ENCODE results near the gene PTGFRN. TPM values are rescaled to one million over a fixed set of nuclear protein-coding genes. Genes with fewer than 3 reads are reported as not detected.

PTGFRN gene
- total and polyA plus RNA-seq, 2 experiments from 2014 or later = 17.4 to 32.7 TPM

- H3K36me3 Mint-ChIP-seq (ENCODE audit: low read depth) = no peaks in the 10 kb centered on the region
- DNase-seq (ENCODE audit: low spot score) (no peak), ATAC-seq (no peak)
- Histone ChIP-seq H3K4me2 (no peak overlapping the region), H3K27me3 (ENCODE audit: insufficient read depth) (no peaks in the 10 kb centered on the region), H3K4me3 (no peak overlapping the region), H3K79me2 (replicated peaks; ENCODE audit: insufficient read depth) (peaks cover 92% of the 10 kb centered on the region), H3K9me2 (ENCODE audit: insufficient read depth) (no peaks in the 10 kb centered on the region), H3K27ac (ENCODE audit: low read depth) (no peak overlapping the region), H3K4me1 (ENCODE audit: insufficient read depth) (peaks cover 18% of the 10 kb centered on the region), H3F3A (replicated peaks; ENCODE audit: low read depth) (no peaks in the 10 kb centered on the region), H2AFZ (no peak overlapping the region), H3K36me3 (ENCODE audit: insufficient read depth) (peaks cover 11% of the 10 kb centered on the region; the same call in 1 of the 2 replicates), H4K20me1 (replicated peaks; ENCODE audit: insufficient read depth) (peaks cover 8% of the 10 kb centered on the region)
- H3K9me3 Mint-ChIP-seq = no peaks in the 10 kb centered on the region
- TF ChIP-seq POLR2AphosphoS5 (IDR thresholded peaks at IDR 0.05; ENCODE audit: low read depth) = no peak
- TF ChIP-seq REST (IDR thresholded peaks at IDR 0.05; ENCODE audit: unreplicated experiment) = no peak
- TF ChIP-seq NANOG (IDR thresholded peaks at IDR 0.05; ENCODE audit: borderline replicate concordance) = no peak
- TF ChIP-seq EZH2phosphoT487 (IDR thresholded peaks at IDR 0.05; ENCODE audit: unreplicated experiment) = no peak
- no peak for TF ChIP-seq ZNF114 (CRISPR knock-in tag; IDR thresholded peaks at IDR 0.05)
- no peak for TF ChIP-seq EZH2 (IDR thresholded peaks at IDR 0.05; ENCODE audit: low read depth, unreplicated experiment)
- TF ChIP-seq STAT1 (IDR thresholded peaks at IDR 0.05; ENCODE audit: unreplicated experiment) = no peak
- TF ChIP-seq ZNF462 (CRISPR knock-in tag; IDR thresholded peaks at IDR 0.05) = no peak
- no peak for TF ChIP-seq CREB1 (CRISPR knock-in tag; IDR thresholded peaks at IDR 0.05; ENCODE audit: low read depth)
- no peak for TF ChIP-seq ETS1 (IDR thresholded peaks at IDR 0.05)
- no peak for TF ChIP-seq ZNF331 (CRISPR knock-in tag; IDR thresholded peaks at IDR 0.05; ENCODE audit: low read depth)
- no peak for TF ChIP-seq JUNB (IDR thresholded peaks at IDR 0.05; ENCODE audit: unreplicated experiment)
- no peak for TF ChIP-seq CTCF (conservative IDR thresholded peaks at IDR 0.05; ENCODE audit: low read depth in 2 of 2)
- no peak overlapping the region for H3K27ac Mint-ChIP-seq
- peaks cover 3% of the 10 kb centered on the region for H3K27me3 Mint-ChIP-seq (ENCODE audit: insufficient read depth, low read depth, poor library complexity)
- no peak overlapping the region for H3K4me3 Mint-ChIP-seq
- H3K4me1 Mint-ChIP-seq = peaks cover 15% of the 10 kb centered on the region; the same call in 2 of the 3 replicates
These were observed 7.1 kb downstream of the PTGFRN start for GRCh38 chr1:116916533-116917445.
